Measurements from ENCODE around the gene CALN1.

The CALN1 gene

DNA sequence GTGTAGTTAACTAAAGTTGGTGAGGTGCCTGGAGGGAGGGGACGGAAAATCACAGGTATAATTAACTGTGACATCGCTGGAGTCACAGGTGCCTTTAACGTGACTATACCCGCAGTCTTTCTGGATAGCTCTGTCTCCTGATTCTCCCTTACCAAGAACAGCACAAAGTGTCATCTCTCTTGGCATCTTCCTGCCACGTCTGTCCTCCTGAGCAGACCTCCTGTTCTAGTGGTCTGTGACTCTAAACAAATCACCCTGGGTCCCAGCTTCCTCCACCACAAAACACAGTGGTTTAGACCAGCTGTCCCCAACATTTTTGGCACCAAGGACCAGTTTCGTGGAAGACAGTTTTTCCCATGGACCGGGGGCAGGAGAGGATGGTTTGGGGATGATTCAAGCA, 90.5 kb downstream of the CALN1 start:
- no peak for DNase-seq

DNA sequence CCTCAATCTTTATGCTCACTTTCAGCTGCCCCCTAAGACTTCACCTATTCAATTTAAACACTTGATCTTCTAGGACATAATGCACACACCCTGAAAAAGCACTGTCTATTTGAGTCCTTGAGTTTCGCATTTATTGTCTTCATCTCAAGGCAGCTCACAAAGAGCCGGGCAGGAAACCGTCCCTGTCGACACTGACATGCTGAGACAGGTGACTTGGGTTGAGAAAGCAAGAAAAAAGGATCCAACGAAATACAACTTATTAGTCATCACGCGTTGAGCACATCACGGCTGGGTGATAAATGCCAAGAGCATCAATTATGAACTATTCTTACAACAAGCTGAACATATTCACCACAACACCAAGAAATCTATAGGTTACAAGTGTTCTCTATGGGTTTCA, 91.1 kb downstream of the CALN1 start:
- DNase-seq, result no peak

DNA sequence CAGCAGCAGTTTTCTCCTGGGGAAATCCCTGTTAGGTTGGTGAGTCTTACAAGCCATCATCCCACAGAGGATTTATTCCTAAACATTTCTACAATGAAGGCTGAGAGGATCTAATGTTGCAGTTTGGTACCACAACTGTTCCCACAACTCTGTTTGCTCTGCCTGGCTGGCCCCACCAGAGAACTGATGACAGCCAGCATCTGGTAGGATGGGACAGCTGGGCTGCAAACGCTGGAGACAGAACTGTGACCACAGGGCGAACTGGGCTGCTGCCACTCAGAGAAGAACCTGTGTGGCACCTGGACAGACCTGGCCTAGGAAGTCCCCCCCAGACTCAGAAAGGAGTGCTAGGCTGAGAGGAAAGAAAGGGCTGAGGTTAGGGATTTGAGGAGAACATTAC, 94.8 kb downstream of the CALN1 start:
- no peak for DNase-seq

DNA sequence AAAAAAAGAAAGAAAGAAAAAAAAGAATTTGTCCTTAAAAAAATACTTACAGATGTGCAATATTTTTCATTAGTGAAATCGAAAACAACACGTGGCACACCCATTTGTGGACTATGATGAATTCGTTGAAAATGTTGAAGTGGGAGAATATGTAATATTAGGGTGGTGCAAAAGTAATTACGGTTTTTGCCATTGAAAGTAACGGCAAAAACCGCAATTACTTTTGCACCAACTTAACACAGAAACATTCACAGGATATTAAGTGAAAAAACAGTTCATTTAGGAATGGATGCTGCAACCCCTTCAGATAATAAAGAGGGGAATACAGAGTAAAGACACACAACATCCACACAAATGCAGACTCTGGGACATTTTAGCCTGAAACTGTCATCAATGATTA, 96.0 kb downstream of the CALN1 start:
- no peak for DNase-seq

DNA sequence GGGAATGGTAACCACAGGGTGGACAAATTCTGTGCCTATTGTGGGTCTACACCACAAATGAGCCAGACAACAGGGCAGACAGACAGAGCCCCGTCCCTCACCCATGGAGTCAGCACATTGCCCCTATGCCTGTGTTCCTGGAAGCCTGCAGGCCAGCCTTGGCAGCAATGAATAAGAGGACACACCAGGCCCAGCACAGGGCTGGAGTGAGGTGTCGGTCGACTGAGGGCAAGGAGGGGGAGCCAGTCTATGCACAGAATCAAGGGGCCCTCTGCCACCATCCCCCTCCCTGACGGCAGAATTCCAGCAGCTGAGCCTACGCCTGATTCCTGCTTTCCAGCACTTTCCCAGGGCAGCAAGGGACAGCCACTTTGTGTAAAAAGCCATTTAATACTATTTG, 98.2 kb downstream of the CALN1 start:
- DNase-seq, result no peak

DNA sequence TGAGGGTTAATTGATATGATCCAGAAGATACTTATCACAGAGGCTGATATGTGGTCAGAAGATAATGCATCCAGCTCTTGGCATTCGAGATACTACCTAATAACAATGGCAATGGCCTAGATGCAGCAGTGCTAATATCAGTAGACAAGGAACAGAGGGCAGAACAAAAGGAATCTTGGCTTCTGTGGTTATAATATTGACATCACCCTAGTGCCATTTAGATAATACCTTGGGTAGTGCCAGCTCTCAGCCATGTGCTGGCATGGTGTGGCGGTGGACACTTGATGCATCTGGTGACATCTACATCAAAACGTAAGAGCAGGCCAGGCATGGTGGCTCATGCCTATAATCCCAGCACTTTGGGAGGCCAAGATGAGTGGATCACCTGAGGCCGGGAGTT, 101.8 kb downstream of the CALN1 start:
- DNase-seq, result no peak

DNA sequence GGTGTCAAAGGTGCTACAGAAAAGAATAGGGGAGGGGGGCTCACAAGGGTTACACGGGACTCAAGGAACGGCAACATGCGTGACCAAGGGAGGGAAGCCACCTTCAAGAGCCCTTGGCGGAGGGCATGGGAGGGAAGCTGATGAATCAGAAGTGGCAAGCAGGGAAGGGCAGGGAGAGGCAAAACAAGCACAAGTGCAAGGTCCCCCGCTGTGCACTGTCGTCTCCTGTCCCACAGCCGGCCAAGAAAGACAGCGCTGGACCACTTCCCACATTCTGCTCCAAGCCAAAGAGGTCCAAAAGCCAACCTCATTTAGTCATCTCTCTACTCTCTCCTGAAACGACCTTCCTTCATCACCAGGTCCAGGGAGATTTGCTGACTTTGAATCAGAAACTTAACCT, 102.7 kb downstream of the CALN1 start:
- no peak for DNase-seq

DNA sequence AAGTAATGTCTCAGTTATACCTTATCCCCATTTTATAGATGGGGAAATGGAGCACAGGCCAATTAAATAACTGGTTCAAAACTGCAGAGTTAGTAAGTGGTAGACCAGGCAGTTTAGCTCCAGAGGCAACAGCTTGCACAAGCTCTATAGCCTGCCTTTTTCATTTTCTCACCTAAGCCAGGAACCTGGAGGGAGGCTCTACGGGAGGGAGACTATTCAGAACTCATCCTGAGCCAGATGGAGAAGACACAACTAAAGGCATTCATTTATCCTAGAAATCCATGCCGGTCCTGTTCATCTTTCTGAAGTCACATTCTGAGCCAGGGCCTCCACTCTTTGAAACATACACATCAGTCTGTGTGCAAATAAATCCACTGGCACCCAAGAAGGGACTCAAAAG, 103.2 kb downstream of the CALN1 start:
- DNase-seq, result no peak

DNA sequence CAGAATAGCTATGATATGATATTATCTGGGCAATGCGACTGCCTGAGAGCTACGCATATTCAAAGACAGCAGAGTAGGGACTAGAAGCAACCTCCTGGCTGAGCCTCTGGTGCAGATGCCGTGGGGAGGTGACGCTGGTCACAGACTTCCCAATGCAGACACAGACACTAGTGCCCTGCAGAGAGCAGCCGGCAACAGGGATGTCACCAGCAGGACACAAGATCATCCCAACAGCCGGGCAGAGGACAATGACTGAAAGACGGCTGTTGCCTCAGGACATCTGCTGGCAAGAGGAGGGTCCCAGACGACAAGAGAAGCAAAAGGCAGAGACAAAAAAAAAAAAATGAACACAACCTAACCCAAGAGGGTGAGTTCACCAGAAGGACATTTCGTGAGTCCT, 104.6 kb downstream of the CALN1 start:
- no peak for DNase-seq

DNA sequence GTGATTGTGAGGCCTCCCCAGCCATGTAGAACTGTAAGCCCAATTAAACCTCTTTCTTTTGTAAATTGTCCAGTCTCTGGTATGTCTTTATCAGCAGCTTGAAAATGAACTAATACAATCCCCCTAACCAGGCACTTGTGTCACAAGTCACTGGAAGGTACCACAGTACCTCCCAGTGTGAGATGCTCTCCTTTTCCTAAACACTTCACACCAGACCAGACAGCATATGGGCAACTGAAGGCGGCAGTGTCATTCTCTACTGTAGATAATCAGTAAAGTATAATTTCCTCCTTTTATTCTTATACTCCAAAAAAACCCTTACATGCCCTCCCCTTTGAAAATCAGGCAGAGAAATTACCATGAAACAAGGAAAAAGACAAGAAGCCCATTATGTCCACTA, 113.2 kb downstream of the CALN1 start:
- DNase-seq, result no peak

DNA sequence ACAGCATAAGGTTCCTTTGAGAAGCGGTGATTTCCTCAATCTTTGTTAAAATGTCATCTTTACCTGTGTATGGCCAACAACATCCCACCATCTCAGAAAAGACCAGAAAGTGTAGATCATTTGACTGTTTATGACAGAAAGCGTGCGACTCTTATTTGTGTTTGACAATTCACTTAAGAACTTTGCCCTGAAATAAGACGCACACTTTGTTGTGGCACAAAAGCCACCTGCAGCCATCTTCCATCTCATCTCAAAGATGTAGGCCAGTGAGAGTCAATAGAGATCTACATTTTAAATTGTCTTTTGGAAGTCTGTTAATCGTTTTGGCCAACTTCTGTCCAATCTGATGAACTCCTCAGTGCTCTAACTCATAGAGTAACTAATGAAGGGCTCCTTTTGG, 114.0 kb downstream of the CALN1 start:
- no peak for DNase-seq

DNA sequence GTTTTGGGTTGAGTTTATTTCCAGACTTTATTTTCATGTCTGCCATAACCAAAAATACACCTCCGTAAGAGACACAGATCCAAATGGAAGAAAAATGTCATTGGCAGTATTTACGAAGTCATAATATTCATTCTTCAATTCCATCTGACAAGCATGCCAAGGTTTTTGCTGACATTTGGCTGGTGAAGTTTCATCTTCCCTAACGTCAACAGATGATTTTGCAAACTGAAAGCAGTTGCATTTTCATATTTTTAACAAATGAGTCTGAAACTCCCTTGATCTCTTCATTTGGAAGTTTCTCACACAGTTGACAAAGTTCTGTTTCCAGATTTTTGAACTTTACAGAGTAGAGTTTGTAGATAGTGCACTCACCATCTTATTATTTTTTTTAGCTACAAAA, 114.5 kb downstream of the CALN1 start:
- no peak for DNase-seq

DNA sequence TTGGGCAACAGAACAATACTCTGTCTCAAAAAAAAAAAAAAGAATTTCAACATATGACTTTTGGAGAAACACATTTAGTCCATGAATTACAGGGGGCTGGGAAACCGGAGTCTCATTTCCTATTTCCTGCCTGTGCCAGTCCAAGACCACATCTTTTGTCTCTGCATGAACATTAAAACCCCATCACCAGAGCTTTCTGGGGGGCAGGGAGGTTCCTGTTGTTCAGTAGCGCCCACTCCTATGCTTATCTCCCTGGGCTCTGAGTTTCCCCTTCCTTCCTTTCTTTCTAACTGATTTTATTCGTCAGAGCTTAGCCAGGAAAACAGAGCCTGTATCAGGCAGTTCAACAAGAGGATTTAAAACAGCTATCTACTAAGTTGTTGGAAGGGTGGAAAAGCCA, 119.3 kb downstream of the CALN1 start:
- DNase-seq, result no peak

DNA sequence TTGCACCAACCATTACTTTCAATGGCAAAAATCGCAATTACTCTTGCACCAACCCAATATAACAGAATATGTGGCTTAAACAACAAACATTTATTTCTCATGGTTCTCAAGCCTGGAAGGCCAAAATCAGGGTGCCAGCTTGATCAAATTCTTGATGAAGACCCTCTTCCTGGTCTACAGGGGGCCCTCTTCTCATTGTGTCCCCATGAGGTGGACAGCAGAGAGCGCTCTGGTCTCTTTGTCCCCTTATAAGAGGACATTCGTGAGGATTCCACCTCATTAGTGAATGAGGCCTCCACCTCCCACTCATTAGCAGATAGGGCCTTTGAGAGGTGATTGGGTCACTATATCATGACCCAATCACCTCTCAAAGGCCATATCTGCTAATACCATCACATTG, 120.0 kb downstream of the CALN1 start:
- no peak for DNase-seq

DNA sequence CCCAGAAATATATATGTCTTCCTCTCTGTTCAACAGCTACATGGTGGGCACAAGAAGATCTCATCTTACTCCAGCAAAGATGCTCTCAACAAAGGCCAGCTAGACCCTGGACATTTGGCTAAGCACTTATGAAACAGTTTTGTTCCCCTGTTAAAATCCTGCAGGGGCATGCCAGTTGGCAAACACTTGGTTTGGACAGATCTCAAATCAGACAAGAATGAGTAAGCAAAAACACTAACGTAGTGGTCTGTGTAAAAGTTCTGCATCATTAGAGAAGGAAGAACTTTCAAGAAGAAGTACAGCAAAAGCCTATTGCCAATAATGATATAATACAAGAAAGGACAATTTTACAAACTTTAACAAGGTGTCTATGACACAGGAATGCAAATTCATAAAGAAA, 125.6 kb downstream of the CALN1 start:
- no peak for DNase-seq

DNA sequence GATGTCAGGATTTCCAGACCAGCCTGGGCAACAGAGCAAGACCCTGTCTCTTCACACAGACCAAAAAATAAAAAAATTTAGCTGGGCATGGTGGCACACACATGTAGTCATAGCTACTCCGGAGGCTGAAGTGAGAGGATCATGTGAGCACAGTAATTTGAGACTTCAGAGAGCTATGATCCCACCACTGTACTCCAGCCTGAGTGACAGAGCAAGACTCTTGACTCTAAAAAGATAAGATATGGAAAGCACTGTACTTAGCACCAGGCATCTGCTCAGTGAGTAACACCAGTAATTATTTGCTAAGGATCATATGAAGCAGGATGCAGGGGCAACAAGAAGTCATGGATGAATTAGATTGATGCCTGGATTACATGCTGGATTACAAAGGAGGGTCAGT, 128.8 kb downstream of the CALN1 start:
- no peak for DNase-seq

DNA sequence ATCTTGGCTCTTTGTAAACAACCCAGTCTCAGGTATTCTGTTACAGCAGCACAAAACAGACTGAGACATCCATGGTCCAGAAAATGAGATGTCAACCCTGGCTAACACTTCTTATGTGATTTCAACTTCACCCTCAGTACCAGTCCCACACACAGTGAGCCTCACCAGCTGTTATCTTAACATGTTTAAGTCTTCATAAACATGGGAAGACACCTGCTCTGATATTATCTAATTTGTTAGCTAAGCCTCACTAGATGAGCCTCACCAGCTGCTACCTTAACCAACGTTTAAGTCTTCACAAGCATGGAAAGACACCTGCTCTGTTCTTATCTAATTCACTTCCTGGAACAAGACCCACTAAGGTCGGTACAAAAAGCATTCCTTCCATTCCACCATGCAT, 130.8 kb downstream of the CALN1 start:
- DNase-seq, result no peak

DNA sequence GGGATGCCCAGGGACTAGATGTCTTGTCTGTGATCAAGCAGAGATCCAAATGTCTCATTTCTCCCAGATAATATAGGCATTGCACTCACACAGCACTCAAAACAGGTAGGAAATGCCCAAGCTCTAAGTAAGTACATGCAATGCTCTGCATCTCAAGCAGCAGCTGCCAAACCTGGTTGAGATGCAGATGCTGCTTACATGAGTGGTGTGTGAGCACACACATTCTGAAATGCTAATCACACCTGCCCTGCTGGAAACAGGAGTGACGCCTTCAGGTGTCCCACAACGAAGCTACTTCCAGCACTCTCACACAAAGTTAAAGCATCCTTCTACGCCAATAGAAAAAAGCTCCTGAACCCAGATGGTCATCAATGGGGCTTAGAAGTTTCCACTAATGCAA, 132.9 kb downstream of the CALN1 start:
- DNase-seq, result no peak

DNA sequence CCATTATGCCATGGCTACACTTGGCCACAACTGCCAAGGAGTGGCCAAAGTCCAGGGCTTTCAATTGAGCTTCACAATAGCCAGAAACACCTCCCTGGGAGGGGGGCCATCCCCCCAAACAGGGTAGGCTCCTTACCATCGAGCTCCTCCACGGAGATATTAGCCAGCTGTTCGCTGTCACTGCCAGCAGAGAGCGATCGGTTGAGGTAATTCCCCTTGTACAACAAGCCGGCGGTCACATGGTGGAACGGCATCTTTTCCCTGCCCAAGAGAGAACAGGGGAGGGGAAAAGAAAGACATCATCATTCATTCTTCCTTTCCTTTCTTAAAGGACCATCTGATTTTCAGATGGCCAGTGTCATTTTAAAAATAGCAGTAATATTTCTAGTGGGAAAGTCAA, 133.6 kb downstream of the CALN1 start:
- DNase-seq, result no peak

DNA sequence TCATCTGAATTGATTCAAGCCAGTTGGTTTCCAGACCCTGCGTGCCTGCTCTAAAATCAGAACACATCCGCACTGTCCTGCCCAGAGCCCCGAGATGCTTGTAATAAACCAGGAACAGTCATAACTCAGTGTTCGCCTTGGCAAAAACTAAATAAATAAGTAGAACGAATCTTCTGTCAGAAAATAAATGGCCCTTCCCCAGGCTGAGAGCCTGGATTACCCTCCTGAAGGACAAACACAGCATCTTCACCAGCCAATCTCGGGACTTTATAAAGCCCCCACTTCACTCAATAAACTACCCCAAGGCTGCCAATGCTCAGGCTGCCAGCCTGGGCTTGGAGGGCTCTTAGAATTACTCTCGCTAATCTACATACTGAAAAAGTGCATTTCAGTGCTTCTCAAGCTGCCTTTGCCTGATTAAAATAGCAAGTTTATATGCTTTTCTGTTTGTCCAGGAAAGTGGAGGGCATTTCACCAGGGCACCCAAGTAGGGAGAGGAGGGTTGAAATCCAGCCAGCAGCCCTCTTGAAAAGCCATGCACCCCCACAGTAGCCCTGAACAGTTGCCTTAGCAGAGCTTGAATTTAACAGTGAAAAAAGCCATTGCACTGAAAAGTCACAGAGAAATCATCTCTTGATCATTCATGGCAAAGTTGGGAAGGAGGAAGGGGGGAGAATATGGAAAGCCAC, 136.6 kb downstream of the CALN1 start:
- no peak for DNase-seq

DNA sequence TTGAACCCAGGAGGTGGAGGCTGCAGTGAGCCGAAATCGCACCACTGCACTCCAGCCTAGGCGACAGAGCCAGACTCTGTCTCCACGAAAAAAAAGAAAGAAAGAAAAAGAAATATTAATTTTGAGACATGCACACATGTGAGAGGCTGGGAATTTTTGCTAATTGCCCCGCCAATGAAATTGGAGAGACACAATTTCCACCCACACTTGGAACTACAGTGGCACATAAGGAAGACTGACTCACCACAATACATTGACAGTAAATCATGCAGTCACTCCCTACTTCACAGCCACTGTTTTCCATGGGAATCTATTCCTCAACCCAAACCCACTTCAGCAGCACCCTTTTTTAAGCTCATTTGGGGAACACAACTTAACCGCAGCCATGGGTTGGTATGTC, 139.7 kb downstream of the CALN1 start:
- no peak for DNase-seq

DNA sequence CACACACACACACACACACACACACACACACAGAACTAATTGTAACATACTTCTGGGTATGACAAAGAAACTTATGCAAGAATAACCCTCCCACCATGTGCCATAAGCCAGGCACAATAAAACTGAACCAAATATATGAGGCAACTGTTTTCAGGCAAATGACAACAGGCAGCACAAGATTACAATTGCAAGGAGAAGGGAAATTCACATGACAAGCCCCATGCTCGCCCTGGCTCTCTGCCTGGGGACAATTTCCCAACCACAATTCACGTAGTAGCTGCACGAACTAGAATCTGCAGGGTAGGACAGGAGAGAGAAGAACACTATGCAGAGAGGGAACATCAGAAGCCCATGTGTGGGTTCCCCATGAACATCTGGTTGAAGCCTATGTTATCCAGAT, 143.3 kb downstream of the CALN1 start:
- DNase-seq, result no peak

DNA sequence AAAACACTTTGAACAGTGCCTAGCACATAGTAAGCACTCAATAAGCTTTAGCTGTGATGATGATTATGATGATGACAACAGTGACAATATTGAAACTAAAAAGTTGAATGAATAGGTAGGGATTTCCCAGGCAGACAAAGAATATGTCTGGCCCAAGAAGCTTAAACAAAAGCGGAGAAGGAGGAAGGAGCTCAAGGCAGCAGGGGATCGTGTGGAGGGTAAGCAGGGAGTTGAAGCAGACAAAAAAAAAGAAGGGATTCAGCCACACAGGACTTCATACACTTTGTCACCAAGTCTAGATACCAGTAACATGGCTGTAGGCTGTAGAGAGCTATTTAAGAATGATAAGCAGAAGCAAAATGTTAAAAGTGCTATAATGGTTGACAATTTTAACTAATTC, 144.0 kb downstream of the CALN1 start:
- DNase-seq, result no peak

DNA sequence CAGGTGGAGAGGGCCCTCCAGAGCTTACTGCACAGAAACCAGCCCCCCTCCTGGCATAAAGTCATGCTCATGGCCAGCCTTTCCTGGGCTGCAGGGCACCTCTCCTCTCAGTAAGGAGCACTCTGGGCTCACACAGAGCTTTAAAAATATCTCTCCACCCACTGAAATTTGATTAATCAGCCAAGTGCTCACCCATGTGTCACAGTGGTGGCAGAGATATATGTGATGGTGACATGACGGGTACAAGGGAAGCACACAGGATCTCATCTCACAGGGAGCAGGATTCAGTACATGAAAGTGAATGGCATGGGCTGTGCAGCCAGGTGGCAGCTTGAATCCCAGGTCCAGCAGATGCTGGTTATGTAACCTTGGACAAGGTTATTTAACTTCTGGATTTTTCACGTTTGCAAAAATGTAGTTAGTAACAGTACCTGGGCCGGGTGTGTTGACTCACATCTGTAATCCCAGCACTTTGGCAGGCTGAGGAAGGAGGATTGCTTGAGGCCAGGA, 144.8 kb downstream of the CALN1 start:
- DNase-seq, result no peak

DNA sequence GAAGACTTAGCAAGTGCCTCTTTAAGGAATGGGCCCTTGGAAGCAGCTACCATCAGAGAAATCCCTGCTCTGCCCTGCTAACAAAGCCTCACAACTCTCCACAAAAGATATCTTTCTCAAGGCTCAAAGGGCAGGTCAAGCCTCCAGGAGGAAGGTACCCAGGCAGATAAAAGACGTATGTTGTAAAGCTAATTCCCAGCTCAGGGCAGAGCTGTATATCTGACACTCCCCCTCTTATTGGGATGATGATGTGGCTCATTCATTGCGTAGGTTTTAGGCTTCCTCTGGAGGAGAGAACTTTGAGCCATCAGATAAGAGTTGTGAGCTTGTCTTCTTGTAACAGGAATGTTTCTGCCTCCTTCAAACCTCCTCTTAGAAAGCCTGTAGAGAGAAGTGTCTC, 145.4 kb downstream of the CALN1 start:
- no peak for DNase-seq

Data from activated CD4-positive, alpha-beta T cell treated with anti-CD3 and anti-CD28 coated beads, Interleukin-2, amount 50 U/mL, for 1 hour (primary cell).